ENCODE data around the gene EXOSC1. TPM values are rescaled to one million over a fixed set of nuclear protein-coding genes. Genes with fewer than 3 reads are reported as not detected.

The EXOSC1 gene
- total RNA-seq, 2 donors from 2014 or later, result 20.8 to 33.2 TPM

DNA sequence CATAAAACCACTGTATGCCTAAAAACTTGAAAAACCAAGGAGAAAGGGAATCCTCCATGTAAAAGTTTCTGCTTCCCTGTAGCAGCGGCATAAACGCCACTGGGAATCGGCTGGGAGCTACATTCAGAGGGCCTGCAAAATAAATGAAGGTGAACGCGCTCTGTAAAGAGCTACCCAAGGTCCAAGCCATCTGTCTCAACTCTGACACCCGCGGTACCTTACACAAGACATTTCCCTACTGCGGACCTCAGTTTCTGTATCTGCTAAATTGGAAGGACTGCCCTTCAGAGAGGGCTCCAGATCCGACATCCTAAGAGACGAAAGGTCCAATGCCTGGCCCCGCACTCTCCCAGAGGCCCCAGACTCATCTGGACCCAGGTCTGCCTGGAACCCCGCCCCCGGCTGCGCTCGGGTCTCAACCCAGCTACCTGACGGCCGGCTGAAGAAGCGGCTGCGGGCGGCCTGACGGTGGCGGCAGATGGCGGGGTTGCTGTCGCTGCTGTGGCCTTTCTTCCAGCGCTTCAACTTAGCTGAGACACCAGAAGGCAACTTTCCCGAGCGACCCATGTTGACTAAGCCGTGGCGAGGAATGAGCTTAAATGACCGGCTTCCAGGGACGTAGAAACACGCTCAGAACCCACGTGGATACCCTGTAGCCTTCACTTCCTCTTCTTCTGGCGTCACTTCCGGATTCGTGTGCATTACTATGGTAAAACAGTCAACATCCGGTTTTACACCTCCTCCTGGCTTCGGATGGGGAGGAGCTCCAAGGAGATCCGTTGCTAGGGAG, 44.9 kb downstream of the EXOSC1 start, which contains the start of gene RRP12:
RRP12 (minus strand) TSS at position 676 of the 790 bp plus-strand sequence; CDS start at position 567, 109 bp downstream.
- ATAC-seq, result peak; percentile 100
- DNase-seq, result peak; percentile 89 to 98 (median 92)
- TF ChIP-seq POLR2A (IDR thresholded peaks at IDR 0.05), result peak in 2 of 3 donors; percentile 77 to 88
- TF ChIP-seq, protein P1, sequence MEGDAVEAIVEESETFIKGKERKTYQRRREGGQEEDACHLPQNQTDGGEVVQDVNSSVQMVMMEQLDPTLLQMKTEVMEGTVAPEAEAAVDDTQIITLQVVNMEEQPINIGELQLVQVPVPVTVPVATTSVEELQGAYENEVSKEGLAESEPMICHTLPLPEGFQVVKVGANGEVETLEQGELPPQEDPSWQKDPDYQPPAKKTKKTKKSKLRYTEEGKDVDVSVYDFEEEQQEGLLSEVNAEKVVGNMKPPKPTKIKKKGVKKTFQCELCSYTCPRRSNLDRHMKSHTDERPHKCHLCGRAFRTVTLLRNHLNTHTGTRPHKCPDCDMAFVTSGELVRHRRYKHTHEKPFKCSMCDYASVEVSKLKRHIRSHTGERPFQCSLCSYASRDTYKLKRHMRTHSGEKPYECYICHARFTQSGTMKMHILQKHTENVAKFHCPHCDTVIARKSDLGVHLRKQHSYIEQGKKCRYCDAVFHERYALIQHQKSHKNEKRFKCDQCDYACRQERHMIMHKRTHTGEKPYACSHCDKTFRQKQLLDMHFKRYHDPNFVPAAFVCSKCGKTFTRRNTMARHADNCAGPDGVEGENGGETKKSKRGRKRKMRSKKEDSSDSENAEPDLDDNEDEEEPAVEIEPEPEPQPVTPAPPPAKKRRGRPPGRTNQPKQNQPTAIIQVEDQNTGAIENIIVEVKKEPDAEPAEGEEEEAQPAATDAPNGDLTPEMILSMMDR (IDR thresholded peaks at IDR 0.05), result peak in 1 of 7 experiments; percentile 12
- intact Hi-C loops (cut with DNase I), result no loop called here
- Histone ChIP-seq H3K27ac (peak within 1 kb of the TSS; percentile 65 to 95 (median 83)), H3K36me3 (replicated peaks in 1 of 2; ENCODE audit: insufficient read depth in 1 of 2, low read depth in 2 of 2) (peaks cover 4 to 15% of the 10 kb centered on the region in 2 donors), H3K4me3 (peak within 1 kb of the TSS; percentile 48 to 95), H3K27me3 (no peaks in the 10 kb centered on the region), H3K9me3 (no peaks in the 10 kb centered on the region), H3K4me1 (peaks cover 14% of the 10 kb centered on the region)
- 0 to 1% methylated on average over 16 to 38 of the region's 39 CpGs for WGBS, 2 donors

GRCh38 chr10:97399843-97400545, 45.8 kb downstream of the EXOSC1 start:
- H3K4me1 ChIP-seq, result peaks cover 14% of the 10 kb centered on the region
- peaks cover 4 to 15% of the 10 kb centered on the region in 2 donors for H3K36me3 ChIP-seq (replicated peaks in 1 of 2; ENCODE audit: insufficient read depth in 1 of 2, low read depth in 2 of 2)
- peak; percentile 41 for ATAC-seq
- H3K27ac ChIP-seq, result peak overlapping the region; percentile 65 to 95 (median 83)
- H3K9me3 ChIP-seq, result no peaks in the 10 kb centered on the region
- no peaks in the 10 kb centered on the region for H3K27me3 ChIP-seq
- peak overlapping the region in 1 of 2 donors; percentile 95 for H3K4me3 ChIP-seq
- TF ChIP-seq, protein P1 (IDR thresholded peaks at IDR 0.05), result no peak
- TF ChIP-seq POLR2A (IDR thresholded peaks at IDR 0.05), result peak in 2 of 3 donors; percentile 27 to 55
- intact Hi-C loops (cut with DNase I), result no loop called here
- 21 to 41% methylated on average over 8 to 21 of the region's 21 CpGs for WGBS, 2 donors
- peak; percentile 64 to 74 (median 66) for DNase-seq

DNA sequence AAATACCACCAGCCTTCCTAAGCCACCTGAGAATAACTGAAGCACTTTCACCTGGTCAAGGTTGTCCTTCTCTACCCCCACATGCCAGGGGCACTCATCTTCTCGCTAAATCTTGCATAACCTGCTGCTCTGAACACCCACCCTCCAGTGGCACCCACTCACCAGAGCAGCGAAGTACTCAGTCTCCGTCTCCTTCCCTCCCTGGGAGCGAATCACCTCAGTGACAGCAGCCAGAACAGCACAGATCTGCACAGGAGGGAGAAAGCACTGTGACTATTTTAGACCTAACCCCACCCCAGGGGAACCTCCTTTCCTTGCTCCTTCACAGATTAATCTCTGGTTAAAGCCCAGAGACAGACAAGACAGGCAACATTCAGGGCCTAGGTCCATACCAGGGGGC, 49.8 kb downstream of the EXOSC1 start:
- intact Hi-C loops (cut with DNase I), result no loop called here
- WGBS, 2 donors, result 95 to 100% methylated on average over 4 of the region's 4 CpGs
- DNase-seq (no peak), ATAC-seq (no peak)
- Histone ChIP-seq H3K27me3 (no peaks in the 10 kb centered on the region), H3K36me3 (replicated peaks in 1 of 2; ENCODE audit: insufficient read depth in 1 of 2, low read depth in 2 of 2) (peaks cover 4 to 27% of the 10 kb centered on the region in 2 donors), H3K27ac (no peak overlapping the region), H3K4me3 (no peak overlapping the region), H3K9me3 (no peaks in the 10 kb centered on the region), H3K4me1 (peaks cover 10% of the 10 kb centered on the region)
- TF ChIP-seq POLR2A (IDR thresholded peaks at IDR 0.05), result no peak
- TF ChIP-seq, protein P1 (IDR thresholded peaks at IDR 0.05), result no peak

GRCh38 chr10:97393034-97393573, 52.7 kb downstream of the EXOSC1 start:
- no peaks in the 10 kb centered on the region for H3K9me3 ChIP-seq
- TF ChIP-seq, protein P1 (IDR thresholded peaks at IDR 0.05), result no peak
- TF ChIP-seq POLR2A (IDR thresholded peaks at IDR 0.05), result no peak
- 90 to 91% methylated on average over 8 of the region's 8 CpGs for WGBS, 2 donors
- intact Hi-C loops (cut with DNase I), result no loop called here
- peaks cover 10 to 37% of the 10 kb centered on the region in 2 donors for H3K36me3 ChIP-seq (replicated peaks in 1 of 2; ENCODE audit: insufficient read depth in 1 of 2, low read depth in 2 of 2)
- DNase-seq, result no peak
- H3K4me3 ChIP-seq, result no peak overlapping the region
- no peaks in the 10 kb centered on the region for H3K27me3 ChIP-seq
- no peak for ATAC-seq
- H3K27ac ChIP-seq, result no peak overlapping the region
- no peaks in the 10 kb centered on the region for H3K4me1 ChIP-seq

All from body of pancreas (tissue), 4 donors.